ENCODE results near the gene SLC17A3.
A peak's percentile ranks its signal among the peaks of the same experiment; 100 is the strongest.

SLC17A3 gene

DNA sequence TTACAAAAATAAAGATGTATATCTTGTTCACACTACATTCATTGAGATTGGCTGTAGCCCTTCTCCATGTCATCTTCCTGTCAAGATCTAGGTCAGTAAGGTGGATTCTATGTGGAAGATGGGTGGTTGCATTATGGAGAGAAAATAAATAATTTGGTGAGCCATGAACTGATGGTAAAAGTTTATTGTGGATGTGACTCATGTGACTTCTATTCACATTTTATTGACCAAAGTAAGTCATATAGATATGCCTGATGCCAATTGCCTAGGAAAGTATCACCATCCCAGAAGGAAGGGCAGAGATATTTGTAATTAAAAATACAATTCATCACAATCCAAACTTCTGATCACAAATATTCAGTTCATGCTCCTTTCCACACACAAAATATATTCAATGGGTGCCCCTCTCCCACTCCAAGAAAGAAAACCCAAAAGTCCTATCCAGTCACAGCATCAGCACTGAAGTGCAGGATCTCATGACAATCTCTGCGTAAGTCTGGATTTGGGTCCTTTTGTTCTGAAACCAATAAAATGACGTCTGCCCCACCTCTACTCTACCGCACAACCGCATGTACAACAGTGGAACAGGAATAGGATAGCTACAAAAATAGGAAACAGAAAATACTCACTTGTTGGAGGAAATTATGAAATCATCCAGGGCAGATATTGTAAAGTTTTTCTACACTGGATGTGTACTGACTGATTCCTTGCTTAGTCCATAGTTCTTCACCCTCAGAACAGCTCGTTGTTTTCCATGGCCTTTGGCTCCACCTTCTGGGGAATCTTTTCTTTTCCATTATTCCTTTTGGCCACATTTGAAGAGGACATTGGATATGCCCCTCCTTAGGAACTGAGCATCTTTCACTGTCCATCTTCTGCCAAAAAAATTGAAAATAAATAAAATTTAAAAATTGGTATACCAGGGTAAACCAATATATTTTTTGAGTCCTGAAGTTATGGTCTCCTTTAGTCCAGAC lies 16.1 kb upstream of the SLC17A3 start:
- peak in 1 of 5 experiments; percentile 34 for DNase-seq

DNA sequence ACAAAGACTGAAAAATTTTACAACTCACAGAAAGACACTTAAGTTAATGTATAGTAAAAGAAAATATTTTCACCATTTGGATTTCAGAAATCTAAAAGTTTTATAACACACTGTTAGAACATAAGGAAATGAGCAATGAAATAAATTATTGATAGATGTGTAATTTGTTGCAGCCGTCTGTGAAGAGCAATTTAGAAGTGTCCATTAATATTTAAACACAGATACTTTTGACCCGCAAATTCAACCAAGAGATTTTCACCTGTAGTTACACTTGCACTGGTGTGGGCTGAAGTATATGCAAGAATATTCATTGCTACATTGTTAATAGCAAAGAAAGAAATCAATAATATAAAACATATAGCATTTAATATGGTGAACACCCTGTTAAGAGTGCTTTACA lies 14.6 kb upstream of the SLC17A3 start:
- no peak for DNase-seq

DNA sequence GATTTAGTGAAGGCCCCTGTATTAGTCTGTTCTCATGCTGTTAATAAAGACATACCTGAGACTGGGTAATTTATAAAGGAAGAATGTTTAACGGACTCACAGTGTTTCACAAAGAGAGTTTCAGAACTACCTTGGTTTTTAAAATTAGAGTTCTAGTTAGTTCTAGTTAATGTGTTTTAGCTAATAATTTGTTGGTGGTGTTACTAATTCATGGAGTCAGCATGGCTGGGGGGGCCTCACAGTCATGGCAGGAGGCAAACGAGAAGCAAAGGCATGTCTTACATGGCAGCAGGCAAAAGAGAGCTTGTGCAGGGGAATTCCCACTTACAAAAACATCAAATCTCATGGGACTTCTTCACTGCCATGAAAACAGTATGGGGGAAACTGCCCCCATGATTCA lies 12.0 kb upstream of the SLC17A3 start:
- DNase-seq, result no peak

DNA sequence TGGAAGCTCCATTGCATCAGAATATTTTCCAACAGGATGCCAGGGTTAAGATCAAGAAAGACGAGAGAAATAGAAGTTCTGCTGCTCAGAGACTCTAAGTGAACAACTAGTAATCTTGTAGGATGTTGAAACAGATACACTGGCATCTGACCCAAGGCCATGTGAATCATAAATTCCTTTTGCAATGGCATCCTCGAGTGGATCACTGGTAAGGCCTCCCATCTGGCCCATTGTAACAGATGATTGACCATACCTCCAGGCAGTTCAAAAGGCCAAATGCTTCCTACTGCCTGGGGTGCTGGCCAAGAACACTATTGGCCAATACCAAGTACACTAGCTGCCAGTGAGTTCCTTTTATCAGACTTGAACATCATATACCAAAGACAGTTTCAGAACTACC lies 9.9 kb upstream of the SLC17A3 start:
- no peak for DNase-seq

DNA sequence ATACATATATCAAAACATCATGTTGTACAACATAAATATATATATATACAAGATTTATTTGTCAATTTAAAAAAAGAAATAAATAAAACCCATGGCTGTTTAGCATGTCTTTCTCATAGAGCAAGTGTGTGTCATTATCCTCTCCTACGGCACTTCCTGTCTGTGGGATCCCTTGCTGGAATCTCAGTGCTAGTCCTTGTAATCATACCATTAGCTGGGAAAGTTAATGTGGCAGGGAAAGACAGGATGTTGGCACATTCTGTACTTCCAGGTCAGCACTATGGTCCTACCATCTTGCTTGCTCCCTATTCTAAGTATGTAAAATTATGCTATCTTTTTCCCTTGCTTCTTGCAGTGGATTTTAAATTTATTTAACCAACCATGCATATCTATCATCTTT lies 9.5 kb upstream of the SLC17A3 start:
- DNase-seq, result no peak

DNA sequence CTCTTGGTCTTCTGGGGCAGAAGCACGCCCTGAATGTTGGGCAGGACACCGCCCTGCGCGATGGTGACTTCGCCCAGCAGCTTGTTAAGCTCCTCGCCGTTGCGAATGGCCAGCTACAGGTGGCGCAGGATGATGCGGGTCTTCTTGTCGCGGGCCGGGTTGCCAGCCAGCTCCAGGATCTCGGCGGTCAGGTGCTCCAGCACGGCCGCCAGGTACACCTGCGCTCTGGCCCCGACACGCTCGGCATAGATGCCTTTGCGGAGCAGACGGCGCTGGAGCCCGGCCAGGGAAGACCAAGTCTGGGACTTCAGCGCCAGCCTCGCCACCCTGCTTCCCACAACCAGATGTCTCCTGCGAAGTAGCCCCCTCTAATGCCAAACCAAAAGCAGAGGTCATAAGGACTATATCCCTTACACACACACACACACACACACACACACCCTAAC lies 8.0 kb upstream of the SLC17A3 start:
- DNase-seq, result peak in 4 of 5 experiments; percentile 1 to 80 (median 32)

DNA sequence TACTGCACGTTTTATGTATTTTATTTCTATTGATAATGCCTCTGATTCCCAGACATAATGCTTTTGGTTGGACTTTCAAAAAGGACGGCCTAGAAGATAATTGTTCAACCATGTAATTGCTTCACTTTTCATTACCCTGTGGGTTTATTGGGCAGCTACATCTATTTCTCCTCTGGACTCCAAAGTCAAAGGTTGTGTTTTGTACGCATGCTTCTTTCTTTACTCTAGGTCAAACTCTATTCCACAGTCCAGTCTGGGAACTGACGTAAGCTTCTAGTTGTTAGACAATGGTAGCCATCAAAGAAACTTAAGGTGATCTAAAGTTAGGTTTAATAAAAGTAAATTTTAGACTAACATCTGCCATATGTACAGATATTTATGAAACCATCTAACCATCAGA lies 6.6 kb upstream of the SLC17A3 start:
- DNase-seq, result no peak

DNA sequence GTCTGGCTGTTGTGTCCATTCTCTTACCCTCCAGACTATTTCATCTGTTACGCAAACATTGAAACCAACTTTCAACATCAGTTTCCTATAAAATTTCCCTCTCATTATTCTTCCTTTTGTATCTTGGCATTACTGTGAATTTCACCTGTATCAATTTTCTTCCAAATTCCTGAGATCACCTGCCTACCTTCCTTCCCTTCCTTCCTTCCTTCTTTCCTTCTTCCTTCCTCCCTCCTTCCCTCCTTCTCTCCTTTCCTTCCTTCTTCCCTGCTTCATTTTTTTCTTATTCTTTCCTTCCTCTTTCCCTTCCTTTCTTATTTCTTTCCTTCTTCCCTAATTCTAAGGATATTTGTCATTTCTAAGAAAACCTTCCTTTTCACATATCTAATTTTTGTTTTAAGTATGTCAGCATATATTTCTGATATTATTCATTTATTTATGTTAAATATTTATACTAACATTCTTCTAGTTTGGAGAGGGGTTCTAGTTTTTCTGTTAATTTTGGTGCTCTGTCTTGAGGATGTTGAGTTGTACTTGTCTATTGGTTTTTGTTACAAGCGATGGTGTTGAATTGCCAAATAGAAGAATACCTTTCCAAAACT lies 4.8 kb upstream of the SLC17A3 start:
- no peak for DNase-seq

DNA sequence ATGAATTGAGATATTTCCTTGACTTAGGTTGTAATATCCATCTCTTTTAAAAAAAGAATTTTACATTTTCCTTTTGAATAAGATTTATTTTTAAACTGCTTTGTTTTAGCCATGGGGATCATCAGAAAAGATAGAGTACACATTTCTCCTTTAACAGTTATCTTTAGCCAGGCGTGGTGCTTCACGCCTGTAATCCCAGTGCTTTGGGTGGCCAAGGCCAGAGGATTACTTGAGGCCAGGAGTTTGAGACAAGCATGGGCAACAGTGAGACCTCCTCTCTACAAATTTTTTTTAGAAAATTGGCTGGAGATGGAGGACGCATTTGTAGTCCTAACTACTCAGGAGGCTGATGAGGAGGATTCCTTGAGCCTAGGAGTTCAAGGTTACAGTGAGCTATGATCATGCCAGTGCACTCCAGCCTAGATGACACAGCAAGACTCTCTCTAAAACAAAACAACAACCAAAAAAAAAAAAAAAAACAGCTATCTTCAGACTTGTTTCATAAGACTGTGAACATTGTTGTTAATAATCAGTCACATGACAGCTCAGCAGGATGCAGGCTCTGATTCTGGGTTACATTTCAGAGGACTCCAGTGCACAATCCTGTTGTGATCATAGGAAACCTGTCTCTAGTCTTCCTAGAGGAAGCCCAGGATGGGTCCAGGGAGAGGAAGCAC lies 2.0 kb upstream of the SLC17A3 start:
- DNase-seq, result peak in 1 of 5 experiments; percentile 7

DNA sequence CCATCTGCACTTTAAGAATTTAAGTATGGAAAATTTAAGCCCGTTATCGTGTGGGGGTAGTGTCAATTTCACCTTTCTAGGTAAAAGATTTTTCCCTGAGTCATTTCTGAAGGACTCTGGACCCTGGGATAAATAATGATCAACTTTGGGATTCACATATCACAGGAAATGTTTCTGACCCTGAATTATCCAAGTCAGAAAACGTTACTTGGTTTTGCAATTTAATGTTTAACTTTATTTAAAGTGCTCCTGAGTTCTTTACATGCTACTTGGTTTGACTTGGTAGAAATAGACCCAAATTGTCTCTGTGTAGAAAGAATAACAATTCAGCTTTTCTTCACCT lies 1.5 kb upstream of the SLC17A3 start:
- no peak for DNase-seq

DNA sequence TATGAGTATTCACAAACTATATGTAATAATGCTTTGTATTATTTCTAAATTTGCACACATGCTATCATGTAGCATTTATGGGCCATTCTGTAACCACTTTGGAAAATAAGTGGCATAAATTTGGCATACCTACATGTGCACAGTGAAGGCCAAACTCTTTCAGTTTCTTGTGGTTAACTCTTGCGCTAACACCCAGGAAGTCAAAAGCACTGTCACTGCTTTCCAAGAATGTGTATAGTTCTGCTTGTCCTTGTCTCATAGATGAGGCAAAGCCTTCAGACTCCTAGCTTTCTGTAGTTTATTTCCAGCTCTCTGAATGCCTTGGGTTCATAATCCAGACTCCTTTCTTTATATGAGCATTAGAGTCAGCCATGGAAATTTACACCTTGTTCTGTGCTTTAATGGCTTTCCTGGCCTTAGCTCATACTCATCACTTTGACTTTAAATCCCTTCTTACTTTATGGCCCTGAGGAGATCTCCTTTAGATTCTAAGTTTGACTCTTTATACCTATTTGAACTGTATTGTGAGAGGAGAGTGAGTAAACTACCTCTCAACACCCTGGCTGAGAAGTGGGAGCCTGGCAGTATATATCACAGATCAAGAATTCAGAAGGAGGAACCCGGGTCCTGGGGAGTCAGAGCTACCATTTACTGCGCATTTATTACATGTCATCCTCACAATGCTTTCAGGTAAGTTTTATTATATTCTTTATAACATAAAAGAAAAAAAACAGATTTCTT lies 949 bp upstream of the SLC17A3 start:
- DNase-seq, result peak in 1 of 5 experiments; percentile 62

DNA sequence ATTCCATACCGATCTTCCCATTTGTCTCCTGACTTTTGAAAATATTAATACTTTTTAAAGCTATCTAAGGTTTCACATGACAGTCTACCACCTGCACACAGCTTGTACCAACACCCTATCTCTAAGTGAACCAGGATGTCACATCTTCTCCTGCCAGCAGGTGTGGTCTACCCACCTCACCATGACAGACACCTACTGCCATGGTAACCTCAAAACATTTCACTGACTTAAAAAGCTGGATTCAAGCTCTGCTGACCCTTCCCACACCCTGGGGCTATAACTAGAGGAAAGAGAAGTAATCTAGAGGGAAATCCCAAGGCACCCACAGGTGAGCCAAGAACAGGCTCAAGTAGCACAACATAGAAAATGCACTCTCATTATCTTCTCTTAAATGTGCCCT lies 1.2 kb downstream of the SLC17A3 start:
- peak in 2 of 5 experiments; percentile 34 to 75 for DNase-seq

DNA sequence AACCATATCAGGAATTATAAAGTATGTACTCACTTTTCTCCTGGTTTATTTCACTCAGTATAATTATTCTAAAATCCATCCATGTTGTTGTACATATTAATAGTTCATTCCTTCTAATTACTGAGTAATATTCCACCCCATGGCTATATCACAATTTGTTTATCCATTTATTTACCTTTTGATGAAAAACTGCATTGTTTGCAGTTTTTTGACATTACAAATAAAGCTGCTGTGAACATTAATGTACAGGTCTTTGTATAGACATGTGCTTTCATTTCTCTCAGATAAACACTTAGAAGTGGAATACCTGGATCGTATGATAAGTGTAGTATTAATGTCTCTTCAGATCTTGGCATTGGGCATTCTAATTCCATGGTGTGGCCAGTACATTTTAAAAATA lies 4.2 kb downstream of the SLC17A3 start:
- no peak for DNase-seq

DNA sequence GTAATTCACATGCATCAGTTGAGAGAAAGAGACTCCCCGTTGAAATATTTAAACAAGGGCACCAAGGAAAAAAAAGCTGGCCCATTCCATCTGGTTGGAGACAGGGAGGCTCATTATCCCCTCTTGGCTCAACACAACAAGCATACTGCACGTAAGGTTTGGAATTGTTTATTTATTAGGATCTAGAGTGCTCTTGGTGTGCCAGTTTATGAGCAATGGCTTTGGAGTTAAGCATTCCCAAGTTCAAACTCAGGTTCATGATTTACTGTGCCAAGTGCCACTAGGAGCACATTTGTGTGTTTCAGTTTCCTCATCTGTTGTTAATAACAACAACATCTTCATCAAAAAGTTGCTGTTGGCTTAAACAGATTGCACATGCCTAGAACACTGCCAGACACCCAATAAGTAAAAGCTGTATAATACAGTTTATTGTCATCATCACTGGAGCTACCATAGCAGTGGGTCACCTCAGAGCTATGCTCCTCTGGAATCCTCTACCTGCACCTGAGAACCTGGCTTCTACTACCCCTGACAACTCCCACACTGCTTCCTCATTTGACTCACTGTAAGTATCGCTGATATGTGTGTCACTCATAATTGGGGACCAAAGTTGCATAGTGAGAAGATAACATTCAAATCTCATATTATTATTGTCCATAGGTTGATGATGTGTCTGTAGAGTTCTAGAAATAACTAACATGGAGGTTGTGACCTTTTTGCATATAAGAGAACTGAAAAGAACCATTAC lies 5.4 kb downstream of the SLC17A3 start:
- DNase-seq, result no peak

DNA sequence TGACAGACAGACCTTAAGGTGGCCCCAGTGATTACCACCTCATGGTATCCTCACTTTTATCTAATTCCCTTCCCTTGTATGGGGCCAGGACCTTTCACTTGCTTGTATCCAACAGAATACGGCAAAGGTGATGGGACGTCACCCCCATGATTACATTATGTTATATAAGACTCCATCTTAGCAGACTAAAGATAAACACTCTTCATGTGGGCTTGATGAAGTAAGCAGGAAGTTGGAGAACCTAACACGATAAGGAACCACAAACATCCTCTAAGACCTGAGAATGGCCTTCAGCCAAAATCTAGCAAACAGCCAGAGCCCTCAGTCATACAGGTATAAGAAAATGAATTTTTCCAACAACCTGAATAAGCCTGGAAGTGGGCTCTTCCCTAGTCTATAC lies 8.0 kb downstream of the SLC17A3 start:
- DNase-seq, result peak in 3 of 5 experiments; percentile 11 to 90 (median 72)

DNA sequence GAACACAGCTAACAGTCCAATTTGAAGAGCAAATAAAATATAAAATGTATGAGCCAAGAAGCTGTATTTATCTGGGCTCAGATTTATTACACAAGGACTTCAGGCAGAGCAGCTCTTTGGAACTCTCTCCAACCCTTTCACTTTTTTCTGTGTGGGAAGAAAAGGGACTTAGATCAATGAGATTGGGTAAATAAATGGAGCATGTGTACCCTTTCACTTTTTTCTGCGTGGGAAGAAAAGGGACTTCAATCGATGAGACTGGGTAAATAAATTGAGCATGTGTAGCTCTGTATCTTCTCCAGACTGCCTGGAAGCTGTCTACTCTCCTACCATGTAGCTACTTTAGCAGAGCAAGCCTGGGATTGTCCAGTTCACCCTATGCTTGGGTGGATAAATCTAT lies 10.7 kb downstream of the SLC17A3 start:
- no peak for DNase-seq

DNA sequence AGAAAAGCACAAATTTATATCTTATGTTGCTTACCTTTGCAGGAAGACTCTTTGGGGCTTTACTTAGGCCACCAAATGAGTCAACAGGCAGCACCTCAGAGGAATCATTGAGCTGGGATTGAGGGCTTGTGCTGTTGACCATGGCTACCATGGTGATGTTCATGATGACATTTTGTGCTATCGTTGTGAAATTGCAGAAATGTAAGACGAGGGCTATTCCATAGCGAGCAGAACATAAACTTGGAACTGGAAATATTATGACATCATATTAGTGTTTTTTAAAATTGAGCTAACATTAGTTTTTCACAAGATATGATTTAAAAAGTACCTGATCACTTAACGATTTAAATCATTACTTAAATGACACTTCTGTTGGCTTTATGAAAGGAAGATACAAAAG lies 11.8 kb downstream of the SLC17A3 start:
- DNase-seq, result no peak

DNA sequence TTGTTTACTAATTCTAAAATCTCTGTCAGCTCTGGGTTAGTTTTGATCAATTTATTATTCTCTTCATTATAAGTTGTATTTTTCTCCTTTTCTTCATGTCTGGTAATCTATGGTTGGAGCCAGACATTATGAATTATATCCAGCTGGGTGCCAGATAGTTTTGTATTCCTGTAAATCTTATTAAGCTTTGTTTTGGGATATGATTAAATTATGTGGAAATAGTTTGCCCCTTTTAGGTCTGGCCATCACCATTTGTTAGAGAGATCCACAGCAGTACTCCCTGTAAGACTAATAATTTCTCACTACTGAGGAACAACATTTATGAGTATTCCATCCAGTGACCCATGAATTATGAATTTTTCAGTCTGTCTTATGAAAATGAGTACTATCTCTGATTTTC lies 21.3 kb downstream of the SLC17A3 start:
- DNase-seq, result no peak

DNA sequence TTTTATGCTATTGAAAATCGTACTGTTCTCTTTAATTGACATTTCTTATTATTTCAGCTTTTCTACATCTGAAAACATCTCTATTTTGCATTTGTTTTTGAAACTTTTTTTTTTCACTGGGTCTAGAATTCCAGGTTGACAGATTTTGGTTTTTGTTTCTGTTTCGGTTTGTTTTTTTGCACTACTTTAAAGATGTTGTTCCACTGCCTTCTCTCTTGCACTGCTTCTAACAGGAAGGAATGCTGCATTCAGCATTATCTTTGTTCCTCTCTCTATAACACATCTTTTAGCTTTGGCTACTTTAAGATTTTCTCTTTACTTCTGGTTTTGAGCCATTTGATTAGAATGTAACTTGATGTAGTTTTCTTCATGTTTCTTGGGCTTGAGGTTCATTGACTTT lies 22.1 kb downstream of the SLC17A3 start:
- no peak for DNase-seq

DNA sequence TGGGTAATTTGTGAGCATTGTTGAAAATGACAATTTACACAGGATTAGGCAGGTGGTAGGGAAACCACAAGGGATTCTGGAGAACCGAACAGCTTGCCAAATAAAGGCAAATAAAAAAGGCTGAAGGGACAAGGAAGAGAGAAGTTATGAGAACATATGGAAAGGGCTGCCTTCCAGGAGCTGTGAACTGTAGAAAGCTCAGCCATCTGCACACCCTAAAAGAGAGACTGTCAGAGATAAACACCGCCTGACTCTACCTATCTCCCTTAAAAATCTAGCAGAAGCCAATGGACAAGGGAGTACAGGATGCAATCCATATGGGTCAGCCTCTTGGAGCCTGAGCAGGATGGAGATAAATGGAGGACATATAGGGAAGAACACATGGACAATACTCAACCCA lies 29.5 kb downstream of the SLC17A3 start:
- DNase-seq, result no peak

DNA sequence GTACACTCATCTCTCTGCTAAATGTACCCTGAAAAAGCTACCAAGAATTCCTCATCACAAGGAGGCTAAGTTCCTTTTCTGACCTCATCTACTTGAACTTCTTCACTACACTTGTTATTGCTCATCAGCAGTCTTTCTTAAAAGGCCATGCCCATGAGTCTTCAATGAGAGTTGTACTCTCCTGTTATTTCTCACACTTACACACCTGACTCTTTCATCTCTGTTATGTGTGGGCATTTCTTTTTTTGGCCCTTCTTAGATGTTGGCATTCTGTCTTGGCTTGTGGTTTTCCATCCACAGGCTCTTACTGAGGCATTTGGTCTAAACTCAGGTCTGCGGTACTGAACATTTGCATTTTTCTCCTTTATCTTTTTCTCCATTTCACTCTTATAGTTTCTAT lies 31.5 kb downstream of the SLC17A3 start:
- DNase-seq, result peak in 1 of 5 experiments; percentile 73
